Measurements from ENCODE around the gene PAM.

DNA sequence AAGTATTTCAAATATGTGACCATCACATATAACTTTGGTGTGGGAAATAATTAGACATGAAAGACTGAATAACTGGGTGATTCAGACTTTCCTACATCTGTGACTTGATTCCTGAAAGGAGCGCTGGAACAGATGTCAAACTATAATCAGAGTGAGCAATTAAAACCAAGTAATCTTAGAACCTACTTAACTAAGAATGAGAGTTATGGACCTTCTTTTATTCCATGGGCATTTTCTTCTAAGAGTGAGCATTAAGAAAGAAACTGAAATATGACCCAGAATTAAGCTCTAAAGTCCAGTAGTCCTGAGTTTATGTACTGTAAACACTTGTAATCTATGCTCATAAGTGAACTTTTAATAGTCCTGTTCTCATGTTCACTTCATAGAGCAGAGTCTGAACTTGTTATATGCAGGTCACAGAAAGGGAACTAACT, 68.4 kb downstream of the PAM start:
- TF ChIP-seq POLR2AphosphoS5 (IDR thresholded peaks at IDR 0.05; ENCODE audit: low read depth, low read length) (no peak), TAF1 (IDR thresholded peaks at IDR 0.05; ENCODE audit: borderline replicate concordance, insufficient read depth, low read length) (no peak), FOXP2 (optimal IDR thresholded peaks at IDR 0.05; ENCODE audit: borderline replicate concordance, extremely low read depth, extremely low read length, insufficient read depth) (no peak), SIN3A (IDR thresholded peaks at IDR 0.05; ENCODE audit: borderline replicate concordance, insufficient read depth, low read length) (no peak)
- TF ChIP-seq, protein P1, sequence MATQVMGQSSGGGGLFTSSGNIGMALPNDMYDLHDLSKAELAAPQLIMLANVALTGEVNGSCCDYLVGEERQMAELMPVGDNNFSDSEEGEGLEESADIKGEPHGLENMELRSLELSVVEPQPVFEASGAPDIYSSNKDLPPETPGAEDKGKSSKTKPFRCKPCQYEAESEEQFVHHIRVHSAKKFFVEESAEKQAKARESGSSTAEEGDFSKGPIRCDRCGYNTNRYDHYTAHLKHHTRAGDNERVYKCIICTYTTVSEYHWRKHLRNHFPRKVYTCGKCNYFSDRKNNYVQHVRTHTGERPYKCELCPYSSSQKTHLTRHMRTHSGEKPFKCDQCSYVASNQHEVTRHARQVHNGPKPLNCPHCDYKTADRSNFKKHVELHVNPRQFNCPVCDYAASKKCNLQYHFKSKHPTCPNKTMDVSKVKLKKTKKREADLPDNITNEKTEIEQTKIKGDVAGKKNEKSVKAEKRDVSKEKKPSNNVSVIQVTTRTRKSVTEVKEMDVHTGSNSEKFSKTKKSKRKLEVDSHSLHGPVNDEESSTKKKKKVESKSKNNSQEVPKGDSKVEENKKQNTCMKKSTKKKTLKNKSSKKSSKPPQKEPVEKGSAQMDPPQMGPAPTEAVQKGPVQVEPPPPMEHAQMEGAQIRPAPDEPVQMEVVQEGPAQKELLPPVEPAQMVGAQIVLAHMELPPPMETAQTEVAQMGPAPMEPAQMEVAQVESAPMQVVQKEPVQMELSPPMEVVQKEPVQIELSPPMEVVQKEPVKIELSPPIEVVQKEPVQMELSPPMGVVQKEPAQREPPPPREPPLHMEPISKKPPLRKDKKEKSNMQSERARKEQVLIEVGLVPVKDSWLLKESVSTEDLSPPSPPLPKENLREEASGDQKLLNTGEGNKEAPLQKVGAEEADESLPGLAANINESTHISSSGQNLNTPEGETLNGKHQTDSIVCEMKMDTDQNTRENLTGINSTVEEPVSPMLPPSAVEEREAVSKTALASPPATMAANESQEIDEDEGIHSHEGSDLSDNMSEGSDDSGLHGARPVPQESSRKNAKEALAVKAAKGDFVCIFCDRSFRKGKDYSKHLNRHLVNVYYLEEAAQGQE (IDR thresholded peaks at IDR 0.05; ENCODE audit: insufficient read depth in 1 of 2, low read depth in 2 of 2, low read length in 2 of 2) = no peak

Measured in PFSK-1 (cell line).